HepG2 (cell line): ENCODE results near the gene HSF4. TPM values are rescaled to one million over a fixed set of nuclear protein-coding genes. Genes with fewer than 3 reads are reported as not detected.

ENCODE experiments used
- FOXC1 ChIP-seq: sonication (generic); formaldehyde crosslinking; IDR thresholded peaks from 2 replicates; pipeline ENCODE4 v1.8.0; 2022; ENCODE audit warnings: mild to moderate bottlenecking, missing genetic modification reagents, borderline replicate concordance
- FOXO1 ChIP-seq: sonication (generic); formaldehyde crosslinking; IDR thresholded peaks from 2 replicates; pipeline ENCODE4 v1.4.0; 2020; ENCODE audit warnings: missing genetic modification reagents
- MTA1 ChIP-seq: sonication (generic); formaldehyde crosslinking; IDR thresholded peaks from 2 replicates; pipeline ENCODE4 v1.4.0; 2020; ENCODE audit warnings: missing genetic modification reagents, mild to moderate bottlenecking, borderline replicate concordance
- NKX3-1 ChIP-seq: sonication (generic); formaldehyde crosslinking; IDR thresholded peaks from 2 replicates; pipeline ENCODE4 v1.5.0; 2020; ENCODE audit warnings: missing genetic modification reagents
- SMYD3 ChIP-seq: sonication (generic); formaldehyde crosslinking; IDR thresholded peaks from 2 replicates; pipeline ENCODE4 v1.8.1; 2023; ENCODE audit warnings: mild to moderate bottlenecking, missing genetic modification reagents
- STAT5B ChIP-seq: sonication (generic); formaldehyde crosslinking; IDR thresholded peaks from 2 replicates; pipeline ENCODE4 v1.4.0; 2020; ENCODE audit warnings: missing genetic modification reagents
- TCF7L2 ChIP-seq: IDR thresholded peaks from 2 replicates; pipeline ENCODE4 v1.6.1; 2011; ENCODE audit warnings: mild to moderate bottlenecking, low read depth, low read length, moderate library complexity
- THAP11 ChIP-seq: IDR thresholded peaks from 2 replicates; pipeline ENCODE4 v1.6.1; 2016; ENCODE audit warnings: missing biosample characterization, missing genetic modification reagents
- ZNF225 ChIP-seq: sonication (generic); formaldehyde crosslinking; IDR thresholded peaks from 2 replicates; pipeline ENCODE4 v1.4.0; 2020; ENCODE audit warnings: mild to moderate bottlenecking, missing genetic modification reagents
- ZNF260 ChIP-seq: sonication (generic); formaldehyde crosslinking; IDR thresholded peaks from 2 replicates; pipeline ENCODE4 v1.4.0; 2020; ENCODE audit warnings: missing genetic modification reagents, low read depth, mild to moderate bottlenecking, borderline replicate concordance
- ZNF543 ChIP-seq: sonication (generic); formaldehyde crosslinking; IDR thresholded peaks from 2 replicates; pipeline ENCODE4 v1.4.0; 2020; ENCODE audit warnings: mild to moderate bottlenecking, missing genetic modification reagents
- ZNF629 ChIP-seq: sonication (generic); formaldehyde crosslinking; conservative IDR thresholded peaks from 2 replicates; pipeline ENCODE4 v1.5.0; 2020; ENCODE audit warnings: missing genetic modification reagents
- ZNF737 ChIP-seq: sonication (generic); formaldehyde crosslinking; IDR thresholded peaks from 2 replicates; pipeline ENCODE4 v1.5.0; 2020; ENCODE audit warnings: missing genetic modification reagents, mild to moderate bottlenecking, borderline replicate concordance
- polyA plus RNA-seq, 8 experiments: library from polyadenylated mRNA; depleted of rRNA in 3 of 8; stranded (reverse) in 7 of 8; unstranded in 1 of 8; fragments of >200 nt; fragmentation: Illumina TruSeq in 4 of 8; extraction: Trizol in 4 of 8; gene quantifications; 2 replicates each; pipeline versions ENCODE4 v1.2.1 to v1.2.3, GENCODE V29; 2011 to 2016; ENCODE audit warnings: low read depth in 4 of 8, missing spikeins in 1 of 8, mixed read lengths in 1 of 8; ENCODE audit not compliant: insufficient read depth in 1 of 8
- total RNA-seq, 5 experiments: library from RNA; depleted of rRNA; stranded (reverse); fragments of >200 nt; fragmentation: Illumina TruSeq; extraction: Trizol; gene quantifications; 2 replicates each; pipeline ENCODE4 v1.2.3, GENCODE V29; 2016; ENCODE audit warnings: low read depth in 1 of 5
- TF ChIP-seq, protein P1 (sequence below): sonication (generic); formaldehyde crosslinking; IDR thresholded peaks from 2 replicates; pipeline ENCODE4 v1.5.1; 2020; ENCODE audit warnings: missing genetic modification reagents, mild to moderate bottlenecking, borderline replicate concordance
- TF ChIP-seq, protein P2 (sequence below): sonication (generic); formaldehyde crosslinking; IDR thresholded peaks from 2 replicates; pipeline ENCODE4 v1.4.0; 2020; ENCODE audit warnings: mild to moderate bottlenecking, missing genetic modification reagents
- TF ChIP-seq, protein P3 (sequence below): sonication (generic); formaldehyde crosslinking; IDR thresholded peaks from 2 replicates; pipeline ENCODE4 v1.5.0; 2020; ENCODE audit warnings: mild to moderate bottlenecking, missing genetic modification reagents
- TF ChIP-seq, protein P4 (sequence below): sonication (generic); formaldehyde crosslinking; IDR thresholded peaks from 2 replicates; pipeline ENCODE4 v1.9.0; 2021; ENCODE audit warnings: mild to moderate bottlenecking, missing genetic modification reagents

HSF4 gene
- total and polyA plus RNA-seq, 2 of the 13 experiments (the other 11 are each of a cell fraction or from before 2014, with no cell fraction given) = 3.5 to 16.9 TPM

DNA sequence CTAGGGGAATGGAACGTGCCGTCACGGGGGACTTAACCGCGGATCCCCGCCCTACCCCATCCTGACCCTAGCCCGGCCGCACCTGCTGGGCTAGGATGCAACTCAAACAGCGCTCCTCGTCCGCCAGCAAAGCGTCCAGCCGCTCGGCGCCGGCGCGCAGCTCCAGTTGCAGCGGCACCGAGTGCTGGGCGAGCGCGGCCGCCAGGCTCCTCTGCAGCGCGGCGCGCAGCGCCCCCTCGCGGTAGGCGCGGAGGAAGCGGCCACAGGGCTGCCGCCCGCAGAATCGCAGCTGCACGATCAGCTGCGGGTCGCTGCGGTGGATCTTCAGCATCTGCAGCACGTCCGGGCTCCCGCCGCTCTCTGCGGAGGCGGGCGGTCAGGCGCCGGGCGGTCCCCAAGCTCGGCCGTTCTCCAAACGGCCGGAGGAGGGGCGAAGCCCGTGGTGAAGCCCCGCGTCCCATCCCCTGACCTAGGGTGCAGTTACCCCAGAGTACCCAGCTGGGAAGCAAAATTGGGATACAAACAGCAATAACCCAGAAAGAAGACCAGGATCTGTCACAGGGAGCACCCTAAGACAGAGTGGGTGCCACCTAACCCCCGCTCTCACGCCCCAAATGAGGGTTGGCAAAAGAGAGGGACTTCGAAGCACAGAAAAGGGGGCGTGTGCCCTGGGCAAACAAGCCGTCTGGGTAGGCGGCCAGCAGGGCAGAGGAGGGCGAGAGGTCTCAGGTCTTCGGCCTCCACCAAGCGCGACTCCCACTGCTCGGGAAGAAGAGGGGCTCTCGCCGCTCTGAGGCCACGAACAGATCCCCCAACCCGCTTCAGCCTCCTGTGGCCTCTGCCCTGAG is 9.0 kb upstream of the HSF4 start (continued):
- TF ChIP-seq, protein P1, sequence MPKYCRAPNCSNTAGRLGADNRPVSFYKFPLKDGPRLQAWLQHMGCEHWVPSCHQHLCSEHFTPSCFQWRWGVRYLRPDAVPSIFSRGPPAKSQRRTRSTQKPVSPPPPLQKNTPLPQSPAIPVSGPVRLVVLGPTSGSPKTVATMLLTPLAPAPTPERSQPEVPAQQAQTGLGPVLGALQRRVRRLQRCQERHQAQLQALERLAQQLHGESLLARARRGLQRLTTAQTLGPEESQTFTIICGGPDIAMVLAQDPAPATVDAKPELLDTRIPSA = no peak
- TF ChIP-seq THAP11 (peak; percentile 57; the same call in 1 of the 2 replicates), MTA1 (CRISPR knock-in tag) (0 out of 2 replicates have a peak, but pooled peaks have one; percentile 48), ZNF737 (CRISPR knock-in tag) (no peak), NKX3-1 (CRISPR knock-in tag) (no peak), SMYD3 (no peak), TCF7L2 (no peak), STAT5B (CRISPR knock-in tag) (no peak), FOXO1 (CRISPR knock-in tag) (peak; percentile 75; the same call in 1 of the 2 replicates), ZNF260 (CRISPR knock-in tag) (no peak), ZNF629 (CRISPR knock-in tag) (no peak; the same call in 1 of the 2 replicates), ZNF225 (CRISPR knock-in tag) (no peak), FOXC1 (peak; percentile 40; the same call in 1 of the 2 replicates), ZNF543 (peak; percentile 76; the same call in 1 of the 2 replicates)
- TF ChIP-seq, protein P2, sequence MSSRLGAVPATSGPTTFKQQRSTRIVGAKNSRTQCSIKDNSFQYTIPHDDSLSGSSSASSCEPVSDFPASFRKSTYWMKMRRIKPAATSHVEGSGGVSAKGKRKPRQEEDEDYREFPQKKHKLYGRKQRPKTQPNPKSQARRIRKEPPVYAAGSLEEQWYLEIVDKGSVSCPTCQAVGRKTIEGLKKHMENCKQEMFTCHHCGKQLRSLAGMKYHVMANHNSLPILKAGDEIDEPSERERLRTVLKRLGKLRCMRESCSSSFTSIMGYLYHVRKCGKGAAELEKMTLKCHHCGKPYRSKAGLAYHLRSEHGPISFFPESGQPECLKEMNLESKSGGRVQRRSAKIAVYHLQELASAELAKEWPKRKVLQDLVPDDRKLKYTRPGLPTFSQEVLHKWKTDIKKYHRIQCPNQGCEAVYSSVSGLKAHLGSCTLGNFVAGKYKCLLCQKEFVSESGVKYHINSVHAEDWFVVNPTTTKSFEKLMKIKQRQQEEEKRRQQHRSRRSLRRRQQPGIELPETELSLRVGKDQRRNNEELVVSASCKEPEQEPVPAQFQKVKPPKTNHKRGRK = no peak
- TF ChIP-seq, protein P3, sequence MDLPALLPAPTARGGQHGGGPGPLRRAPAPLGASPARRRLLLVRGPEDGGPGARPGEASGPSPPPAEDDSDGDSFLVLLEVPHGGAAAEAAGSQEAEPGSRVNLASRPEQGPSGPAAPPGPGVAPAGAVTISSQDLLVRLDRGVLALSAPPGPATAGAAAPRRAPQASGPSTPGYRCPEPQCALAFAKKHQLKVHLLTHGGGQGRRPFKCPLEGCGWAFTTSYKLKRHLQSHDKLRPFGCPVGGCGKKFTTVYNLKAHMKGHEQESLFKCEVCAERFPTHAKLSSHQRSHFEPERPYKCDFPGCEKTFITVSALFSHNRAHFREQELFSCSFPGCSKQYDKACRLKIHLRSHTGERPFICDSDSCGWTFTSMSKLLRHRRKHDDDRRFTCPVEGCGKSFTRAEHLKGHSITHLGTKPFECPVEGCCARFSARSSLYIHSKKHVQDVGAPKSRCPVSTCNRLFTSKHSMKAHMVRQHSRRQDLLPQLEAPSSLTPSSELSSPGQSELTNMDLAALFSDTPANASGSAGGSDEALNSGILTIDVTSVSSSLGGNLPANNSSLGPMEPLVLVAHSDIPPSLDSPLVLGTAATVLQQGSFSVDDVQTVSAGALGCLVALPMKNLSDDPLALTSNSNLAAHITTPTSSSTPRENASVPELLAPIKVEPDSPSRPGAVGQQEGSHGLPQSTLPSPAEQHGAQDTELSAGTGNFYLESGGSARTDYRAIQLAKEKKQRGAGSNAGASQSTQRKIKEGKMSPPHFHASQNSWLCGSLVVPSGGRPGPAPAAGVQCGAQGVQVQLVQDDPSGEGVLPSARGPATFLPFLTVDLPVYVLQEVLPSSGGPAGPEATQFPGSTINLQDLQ (CRISPR knock-in tag) = no peak
- TF ChIP-seq, protein P4, sequence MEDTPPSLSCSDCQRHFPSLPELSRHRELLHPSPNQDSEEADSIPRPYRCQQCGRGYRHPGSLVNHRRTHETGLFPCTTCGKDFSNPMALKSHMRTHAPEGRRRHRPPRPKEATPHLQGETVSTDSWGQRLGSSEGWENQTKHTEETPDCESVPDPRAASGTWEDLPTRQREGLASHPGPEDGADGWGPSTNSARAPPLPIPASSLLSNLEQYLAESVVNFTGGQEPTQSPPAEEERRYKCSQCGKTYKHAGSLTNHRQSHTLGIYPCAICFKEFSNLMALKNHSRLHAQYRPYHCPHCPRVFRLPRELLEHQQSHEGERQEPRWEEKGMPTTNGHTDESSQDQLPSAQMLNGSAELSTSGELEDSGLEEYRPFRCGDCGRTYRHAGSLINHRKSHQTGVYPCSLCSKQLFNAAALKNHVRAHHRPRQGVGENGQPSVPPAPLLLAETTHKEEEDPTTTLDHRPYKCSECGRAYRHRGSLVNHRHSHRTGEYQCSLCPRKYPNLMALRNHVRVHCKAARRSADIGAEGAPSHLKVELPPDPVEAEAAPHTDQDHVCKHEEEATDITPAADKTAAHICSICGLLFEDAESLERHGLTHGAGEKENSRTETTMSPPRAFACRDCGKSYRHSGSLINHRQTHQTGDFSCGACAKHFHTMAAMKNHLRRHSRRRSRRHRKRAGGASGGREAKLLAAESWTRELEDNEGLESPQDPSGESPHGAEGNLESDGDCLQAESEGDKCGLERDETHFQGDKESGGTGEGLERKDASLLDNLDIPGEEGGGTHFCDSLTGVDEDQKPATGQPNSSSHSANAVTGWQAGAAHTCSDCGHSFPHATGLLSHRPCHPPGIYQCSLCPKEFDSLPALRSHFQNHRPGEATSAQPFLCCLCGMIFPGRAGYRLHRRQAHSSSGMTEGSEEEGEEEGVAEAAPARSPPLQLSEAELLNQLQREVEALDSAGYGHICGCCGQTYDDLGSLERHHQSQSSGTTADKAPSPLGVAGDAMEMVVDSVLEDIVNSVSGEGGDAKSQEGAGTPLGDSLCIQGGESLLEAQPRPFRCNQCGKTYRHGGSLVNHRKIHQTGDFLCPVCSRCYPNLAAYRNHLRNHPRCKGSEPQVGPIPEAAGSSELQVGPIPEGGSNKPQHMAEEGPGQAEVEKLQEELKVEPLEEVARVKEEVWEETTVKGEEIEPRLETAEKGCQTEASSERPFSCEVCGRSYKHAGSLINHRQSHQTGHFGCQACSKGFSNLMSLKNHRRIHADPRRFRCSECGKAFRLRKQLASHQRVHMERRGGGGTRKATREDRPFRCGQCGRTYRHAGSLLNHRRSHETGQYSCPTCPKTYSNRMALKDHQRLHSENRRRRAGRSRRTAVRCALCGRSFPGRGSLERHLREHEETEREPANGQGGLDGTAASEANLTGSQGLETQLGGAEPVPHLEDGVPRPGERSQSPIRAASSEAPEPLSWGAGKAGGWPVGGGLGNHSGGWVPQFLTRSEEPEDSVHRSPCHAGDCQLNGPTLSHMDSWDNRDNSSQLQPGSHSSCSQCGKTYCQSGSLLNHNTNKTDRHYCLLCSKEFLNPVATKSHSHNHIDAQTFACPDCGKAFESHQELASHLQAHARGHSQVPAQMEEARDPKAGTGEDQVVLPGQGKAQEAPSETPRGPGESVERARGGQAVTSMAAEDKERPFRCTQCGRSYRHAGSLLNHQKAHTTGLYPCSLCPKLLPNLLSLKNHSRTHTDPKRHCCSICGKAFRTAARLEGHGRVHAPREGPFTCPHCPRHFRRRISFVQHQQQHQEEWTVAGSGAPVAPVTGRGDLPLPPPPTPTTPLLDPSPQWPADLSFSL (CRISPR knock-in tag) = no peak
